Endothelial cell of umbilical vein (primary cell): Measurements from ENCODE around the gene IQGAP3. TPM values are rescaled to one million over a fixed set of nuclear protein-coding genes. Genes with fewer than 3 reads are reported as not detected.

Source experiments
- BruUV-seq: library from RNA; stranded (reverse); fragments of 400-500 nt; replicated peaks from 2 replicates; lab custom pipeline; 2021; lab: Mats Ljungman, UMichigan
- CTCF ChIA-PET: fragments of 300-600, 350-600 bp; sonication (Branson Sonifier 250); formaldehyde crosslinking; loops from one replicate; lab custom pipeline; 2021; ENCODE audit warnings: antibody characterized with exemption, inconsistent platforms; lab: Charles Lee
- POLR2A ChIA-PET: fragments of 300-600, 350-600 bp; sonication (Branson Sonifier 250); formaldehyde crosslinking; loops from one replicate; lab custom pipeline; 2021; ENCODE audit warnings: antibody characterized with exemption, inconsistent platforms; lab: Charles Lee
- DNase-seq: peaks from one replicate; pipeline ENCODE4 v3.0.0-alpha.2; 2011; ENCODE audit warnings: low read depth, low spot score
- FAIRE-seq: peaks from 2 replicates; lab custom pipeline; 2011; peaks lifted over from hg19 to GRCh38; lab: Jason Lieb, UNC
- H2AFZ ChIP-seq: 2 replicates; pipeline ENCODE4 v1.6.0; 2012; ENCODE audit warnings: low read depth, low read length, control low read depth, inconsistent platforms
- H3K27ac ChIP-seq: 2 replicates; pipeline ENCODE4 v1.5.1; 2011; ENCODE audit warnings: low read depth, mild to moderate bottlenecking, control low read depth, low read length, moderate library complexity; ENCODE audit not compliant: insufficient read depth
- H3K27me3 ChIP-seq, 2 experiments: 2 replicates each; pipeline versions ENCODE4 v1.6.0 to v1.6.1; 2011; ENCODE audit warnings: low read length in 2 of 2, mixed read lengths in 1 of 2; ENCODE audit not compliant: control insufficient read depth in 2 of 2, insufficient read depth in 2 of 2
- H3K36me3 ChIP-seq, 2 experiments: 2 replicates in 1 of 2; 3 replicates in 1 of 2; pipeline ENCODE4 v1.5.1; 2011; ENCODE audit warnings: low read length in 2 of 2, mild to moderate bottlenecking in 1 of 2, moderate library complexity in 1 of 2; ENCODE audit not compliant: control insufficient read depth in 2 of 2, insufficient read depth in 2 of 2; ENCODE audit errors: extremely low read depth in 1 of 2
- H3K4me1 ChIP-seq: 3 replicates; pipeline ENCODE4 v1.5.1; 2011; ENCODE audit warnings: mild to moderate bottlenecking, low read length; ENCODE audit not compliant: control insufficient read depth, insufficient read depth; ENCODE audit errors: extremely low read depth
- H3K4me2 ChIP-seq: 2 replicates; pipeline ENCODE4 v1.6.1; 2011; ENCODE audit warnings: low read length, control low read depth, mixed read lengths; ENCODE audit not compliant: insufficient read depth
- H3K4me3 ChIP-seq, 3 experiments: fragments of 200-600 bp in 1 of 3; sonication (generic), shearing (Covaris generic) in 1 of 3; replicated peaks in 1 of 3; 2 replicates each; pipeline ENCODE4 v1.5.1; 2011 to 2016; ENCODE audit warnings: control low read depth in 3 of 3, low read length in 3 of 3, mild to moderate bottlenecking in 2 of 3, inconsistent platforms in 1 of 3, low read depth in 1 of 3, moderate library complexity in 1 of 3; ENCODE audit not compliant: insufficient read depth in 1 of 3
- H3K79me2 ChIP-seq: 2 replicates; pipeline ENCODE4 v1.6.0; 2012; ENCODE audit warnings: low read length, inconsistent platforms; ENCODE audit not compliant: control insufficient read depth, insufficient read depth
- H3K9ac ChIP-seq: replicated peaks from 2 replicates; pipeline ENCODE3; 2011; ENCODE audit warnings: low read length, control low read depth; ENCODE audit not compliant: insufficient read depth; ENCODE audit errors: extremely low read depth
- H3K9me1 ChIP-seq: replicated peaks from 3 replicates; pipeline ENCODE4 v1.6.0; 2011; ENCODE audit warnings: mild to moderate bottlenecking, low read length; ENCODE audit not compliant: control insufficient read depth, insufficient read depth; ENCODE audit errors: extremely low read depth
- H3K9me3 ChIP-seq: replicated peaks from 2 replicates; pipeline ENCODE4 v1.5.1; 2012; ENCODE audit warnings: low read length, inconsistent platforms; ENCODE audit not compliant: control insufficient read depth, insufficient read depth
- H4K20me1 ChIP-seq: replicated peaks from 2 replicates; pipeline ENCODE3; 2011; ENCODE audit warnings: mild to moderate bottlenecking, low read length; ENCODE audit not compliant: control insufficient read depth, insufficient read depth; ENCODE audit errors: extremely low read depth
- EZH2 ChIP-seq: IDR thresholded peaks from 2 replicates; pipeline ENCODE4 v1.6.1; 2012; ENCODE audit warnings: borderline replicate concordance, low read depth, mild to moderate bottlenecking, moderate library complexity, low read length, inconsistent platforms; ENCODE audit not compliant: severe bottlenecking
- FOS ChIP-seq: IDR thresholded peaks from 2 replicates; pipeline ENCODE4 v1.6.1; 2011; ENCODE audit warnings: mild to moderate bottlenecking, low read length, moderate library complexity, borderline replicate concordance; ENCODE audit not compliant: insufficient read depth
- GATA2 ChIP-seq: IDR thresholded peaks from 2 replicates; pipeline ENCODE4 v1.7.0; 2011; ENCODE audit warnings: low read depth, mild to moderate bottlenecking, moderate library complexity, mixed read lengths, low read length; ENCODE audit not compliant: insufficient read length, insufficient read depth
- JUN ChIP-seq: IDR thresholded peaks from 2 replicates; pipeline ENCODE4 v1.6.1; 2011; ENCODE audit warnings: borderline replicate concordance, low read depth; ENCODE audit not compliant: insufficient read length, insufficient read depth
- MYC ChIP-seq: IDR thresholded peaks from one replicate; pipeline ENCODE4 v1.6.1; 2011; ENCODE audit warnings: mild to moderate bottlenecking, low read depth, low read length
- POLR2A ChIP-seq: IDR thresholded peaks from 2 replicates; pipeline ENCODE4 v1.6.1; 2012; ENCODE audit warnings: low read depth, mild to moderate bottlenecking, control low read depth, low read length
- POLR2AphosphoS5 ChIP-seq: IDR thresholded peaks from 2 replicates; pipeline ENCODE4 v1.6.1; 2012; ENCODE audit warnings: low read depth, mild to moderate bottlenecking, control low read depth, low read length, moderate library complexity; ENCODE audit not compliant: insufficient read depth
- dilution Hi-C: fragments of 300-500 bp; cut with MboI; formaldehyde crosslinking; loops from one replicate; pipeline ENCODE4 v1.15.0; 2019; ENCODE audit warnings: low sequenced_read_pairs; ENCODE audit not compliant: extremely low pct_ligation_motif_present
- intact Hi-C: fragments of 100-400 bp; cut with micrococcal nuclease; formaldehyde crosslinking; loops from one replicate; pipeline ENCODE4 v1.10.0; 2022
- polyA plus RNA-seq, 4 experiments: library from polyadenylated mRNA; depleted of rRNA in 3 of 4; stranded (reverse) in 3 of 4; unstranded in 1 of 4; fragments of >200 nt; gene quantifications; 2 replicates each; pipeline versions ENCODE4 v1.2.1 to v1.2.3, GENCODE V29; 2011 to 2012; ENCODE audit warnings: missing spikeins in 1 of 4
- total RNA-seq: library from RNA; stranded (reverse); gene quantifications from 2 replicates; pipeline ENCODE4 v1.2.3, GENCODE V29; 2021
- TF ChIP-seq, protein P1 (sequence below): IDR thresholded peaks from 2 replicates; pipeline ENCODE4 v1.6.1; 2011; ENCODE audit not compliant: insufficient read depth, insufficient read length
- TF ChIP-seq, protein P2 (sequence below), 2 donors: IDR thresholded peaks; 1 replicate in 1 of 2; 2 replicates in 1 of 2; pipeline ENCODE4 v1.5.1; 2011; ENCODE audit warnings: low read length in 2 of 2, mild to moderate bottlenecking in 2 of 2, moderate library complexity in 2 of 2, control low read depth in 1 of 2, inconsistent platforms in 1 of 2, low read depth in 1 of 2; ENCODE audit not compliant: insufficient read depth in 1 of 2; ENCODE audit errors: extremely low read depth in 1 of 2

Gene IQGAP3
- total and polyA plus RNA-seq, 2 donors (not counting 3 experiments of a cell fraction or from before 2014, with no cell fraction given), result 28.3 to 60.7 TPM

DNA sequence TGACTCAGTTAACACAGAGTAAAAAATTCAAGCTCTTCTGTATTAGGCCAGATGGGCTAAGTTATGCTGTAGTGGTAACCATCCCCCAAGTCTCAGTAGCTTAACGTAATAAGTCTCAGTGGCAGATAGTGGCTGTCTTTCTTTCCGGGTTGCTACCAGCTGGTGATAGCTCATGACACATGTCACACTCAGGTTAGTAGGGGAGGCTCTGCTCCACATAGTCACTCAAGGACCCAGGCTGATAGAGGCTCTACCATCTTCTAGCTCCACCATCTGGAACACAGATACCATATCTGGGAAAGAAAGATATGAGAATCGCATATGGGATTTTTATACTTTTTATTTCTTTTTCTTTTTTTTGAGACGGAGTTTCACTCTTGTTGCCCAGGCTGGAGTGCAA is 55.5 kb downstream of the IQGAP3 start:
- dilution Hi-C loops, result no loop called here
- Histone ChIP-seq H3K79me2 (no peaks in the 10 kb centered on the region), H3K9me1 (no peaks in the 10 kb centered on the region), H4K20me1 (no peaks in the 10 kb centered on the region), H3K9ac (no peak overlapping the region), H2AFZ (no peak overlapping the region), H3K36me3 (no peaks in the 10 kb centered on the region), H3K4me2 (no peak overlapping the region), H3K27me3 (peaks cover 0 to 3% of the 10 kb centered on the region in 2 experiments), H3K27ac (no peak overlapping the region), H3K4me1 (no peaks in the 10 kb centered on the region), H3K4me3 (no peak overlapping the region), H3K9me3 (no peaks in the 10 kb centered on the region)
- intact Hi-C loops, result no loop called here
- FAIRE-seq (no peak), DNase-seq (no peak)
- TF ChIP-seq POLR2A (no peak), GATA2 (no peak), EZH2 (no peak), POLR2AphosphoS5 (no peak), FOS (no peak), MYC (no peak), JUN (no peak)
- TF ChIP-seq, protein P1, sequence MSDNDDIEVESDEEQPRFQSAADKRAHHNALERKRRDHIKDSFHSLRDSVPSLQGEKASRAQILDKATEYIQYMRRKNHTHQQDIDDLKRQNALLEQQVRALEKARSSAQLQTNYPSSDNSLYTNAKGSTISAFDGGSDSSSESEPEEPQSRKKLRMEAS, result no peak
- TF ChIP-seq, protein P2, sequence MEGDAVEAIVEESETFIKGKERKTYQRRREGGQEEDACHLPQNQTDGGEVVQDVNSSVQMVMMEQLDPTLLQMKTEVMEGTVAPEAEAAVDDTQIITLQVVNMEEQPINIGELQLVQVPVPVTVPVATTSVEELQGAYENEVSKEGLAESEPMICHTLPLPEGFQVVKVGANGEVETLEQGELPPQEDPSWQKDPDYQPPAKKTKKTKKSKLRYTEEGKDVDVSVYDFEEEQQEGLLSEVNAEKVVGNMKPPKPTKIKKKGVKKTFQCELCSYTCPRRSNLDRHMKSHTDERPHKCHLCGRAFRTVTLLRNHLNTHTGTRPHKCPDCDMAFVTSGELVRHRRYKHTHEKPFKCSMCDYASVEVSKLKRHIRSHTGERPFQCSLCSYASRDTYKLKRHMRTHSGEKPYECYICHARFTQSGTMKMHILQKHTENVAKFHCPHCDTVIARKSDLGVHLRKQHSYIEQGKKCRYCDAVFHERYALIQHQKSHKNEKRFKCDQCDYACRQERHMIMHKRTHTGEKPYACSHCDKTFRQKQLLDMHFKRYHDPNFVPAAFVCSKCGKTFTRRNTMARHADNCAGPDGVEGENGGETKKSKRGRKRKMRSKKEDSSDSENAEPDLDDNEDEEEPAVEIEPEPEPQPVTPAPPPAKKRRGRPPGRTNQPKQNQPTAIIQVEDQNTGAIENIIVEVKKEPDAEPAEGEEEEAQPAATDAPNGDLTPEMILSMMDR (IDR thresholded peaks at IDR 0.05; ENCODE audit: extremely low read depth in 1 of 2, insufficient read depth in 1 of 2, low read depth in 1 of 2, low read length in 2 of 2), result no peak
- BruUV-seq, result no TSS peak
- ChIA-PET CTCF (interaction anchor here (0.7 to 2.7 kb wide), 4 partner anchors 9 to 107 kb away, joined by 3 to 12 read pairs (median 4); no protein-coding TSS in a partner anchor), POLR2A (no interaction called here)
